ENCODE data around the gene ZNF33A. TPM values are rescaled to one million over a fixed set of nuclear protein-coding genes. Genes with fewer than 3 reads are reported as not detected.
"Not testable (repeated sequence)": the region's sequence is repeated elsewhere in the genome, so short reads cannot be mapped to it uniquely, and the experiment has no call there.

Gene ZNF33A
- total RNA-seq, result 10 to 100 TPM; 18.5 to 21.9 TPM
- long read RNA-seq, donor 1, partial matches to known transcripts, result 0 of 4 reads
- long read RNA-seq, donor 1, other reads (novel, unspliced or antisense), result 3 of 4 reads
- long read RNA-seq, donor 2, full-length matches to known transcripts, result 4 of 10 reads
- long read RNA-seq, donor 2, partial matches to known transcripts, result 0 of 10 reads
- long read RNA-seq, donor 2, other reads (novel, unspliced or antisense), result 6 of 10 reads

DNA sequence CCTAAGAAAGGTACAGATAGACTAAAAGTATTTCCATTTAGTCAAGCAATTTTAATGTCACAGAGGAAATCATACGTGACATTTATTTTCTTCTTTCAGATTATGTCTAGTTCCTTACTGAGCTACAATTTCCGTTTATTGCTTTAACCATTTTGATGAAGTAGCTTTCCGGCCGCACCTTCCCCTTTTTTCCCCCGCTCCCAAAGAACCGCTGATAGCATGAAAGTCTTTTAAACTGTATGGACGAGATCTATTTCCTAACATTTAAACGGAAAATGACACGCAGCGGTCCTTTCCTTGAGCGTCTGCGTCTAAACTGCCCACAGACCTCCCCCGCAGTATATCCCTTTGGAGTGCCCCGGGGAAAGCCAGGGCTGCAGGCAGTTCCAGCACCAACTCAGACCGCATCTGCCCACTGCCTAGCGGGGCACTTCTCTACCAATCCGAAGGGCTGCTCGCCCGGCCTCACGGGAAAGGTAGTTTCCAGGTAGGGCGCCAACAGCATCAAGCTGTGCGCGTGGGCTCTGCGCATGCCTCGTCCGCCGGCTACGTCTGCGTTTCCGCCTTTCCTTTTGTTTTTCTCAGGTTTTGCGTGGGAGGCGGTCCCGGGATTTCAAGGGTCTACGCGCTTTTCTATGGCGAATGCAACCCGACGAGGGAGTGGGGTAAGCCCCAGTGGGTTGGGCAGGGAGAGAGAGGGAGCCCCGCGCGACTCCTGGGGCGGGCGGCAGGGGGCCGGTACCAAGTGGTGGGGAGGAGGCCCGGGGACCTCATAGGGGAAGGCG is at the start of gene ZNF33A:
Gene ZNF33A, plus strand, starts transcription at position 557 of the 785 bp plus-strand sequence. CDS start 1,667 bp downstream, outside the sequence.
- peak; percentile 96 for DNase-seq (ENCODE audit: low spot score)
- intact Hi-C loops (cut with DNase I), result no loop called here

DNA sequence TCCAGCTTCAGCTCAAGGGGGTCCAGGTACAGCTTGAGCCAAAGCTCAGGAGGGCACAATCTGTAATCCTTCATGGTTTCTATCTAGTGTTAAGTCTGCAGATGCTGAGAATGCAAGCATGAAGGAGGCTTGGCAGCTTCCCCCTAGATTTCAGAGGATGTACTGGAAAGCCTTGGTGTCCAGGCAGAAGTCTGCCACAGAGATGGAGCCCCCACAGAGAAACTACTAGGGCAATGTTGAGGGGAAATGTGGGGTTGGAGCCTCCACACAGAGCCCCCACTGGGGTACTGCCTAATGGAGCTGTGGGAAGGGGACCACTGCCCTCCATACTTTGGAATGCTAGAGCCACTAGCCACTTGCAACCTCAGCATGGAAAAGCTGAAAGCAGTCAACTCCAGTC is 45.5 kb upstream of the ZNF33A start:
- intact Hi-C loops (cut with DNase I), result no loop called here
- no peak for DNase-seq (ENCODE audit: low spot score)

DNA sequence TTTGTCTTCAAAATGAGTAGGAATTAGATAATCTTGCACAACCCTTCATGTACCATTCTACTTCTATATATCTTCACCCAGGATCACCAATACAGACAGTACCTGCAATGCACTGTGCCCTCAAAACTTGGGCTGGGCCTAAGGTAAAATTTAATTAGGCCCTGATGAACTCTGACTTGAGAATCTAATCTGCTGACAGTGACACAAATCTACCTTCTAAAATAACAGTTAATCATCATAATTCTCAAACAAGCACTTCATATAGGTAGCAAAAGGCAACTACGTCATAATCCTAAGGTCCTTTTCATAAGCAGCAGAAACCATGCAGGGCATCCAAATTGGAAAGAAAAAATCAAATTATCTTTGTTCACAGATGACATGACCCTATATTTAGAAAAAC is 38.1 kb upstream of the ZNF33A start:
- intact Hi-C loops (cut with DNase I), result no loop called here

DNA sequence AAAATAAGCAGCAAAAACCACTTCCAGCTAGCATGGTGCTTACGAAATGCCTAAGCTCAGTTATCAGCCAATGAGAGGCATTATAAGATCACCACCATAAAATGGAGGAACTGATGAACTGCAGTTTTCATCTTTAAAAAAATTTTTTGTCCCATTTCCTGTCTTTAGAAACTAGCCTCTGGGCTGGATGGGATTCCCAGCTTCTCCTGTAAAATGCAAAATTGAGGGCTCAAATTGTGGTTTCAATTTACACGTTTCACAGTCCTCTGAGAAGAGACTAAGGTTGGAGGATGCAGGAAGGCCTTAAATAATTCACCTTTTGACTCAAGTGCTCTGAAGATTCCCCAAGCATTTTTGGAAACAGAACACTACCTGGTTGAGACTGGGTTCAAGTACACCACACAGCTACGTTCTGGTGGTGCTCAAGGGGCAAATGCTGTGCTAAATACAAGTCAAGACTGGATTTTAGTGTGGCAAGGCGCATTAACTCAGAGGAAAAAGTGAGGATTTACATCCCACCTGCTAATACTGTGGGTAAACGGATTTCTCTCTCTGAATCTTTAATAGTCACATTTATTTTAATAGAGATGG is 35.0 kb upstream of the ZNF33A start:
- DNase-seq (ENCODE audit: low spot score), result no peak
- intact Hi-C loops (cut with DNase I), result no loop called here

More for the DNA sequence above, 38.1 kb upstream of the ZNF33A start:
- DNase-seq (ENCODE audit: low spot score), result no peak

DNA sequence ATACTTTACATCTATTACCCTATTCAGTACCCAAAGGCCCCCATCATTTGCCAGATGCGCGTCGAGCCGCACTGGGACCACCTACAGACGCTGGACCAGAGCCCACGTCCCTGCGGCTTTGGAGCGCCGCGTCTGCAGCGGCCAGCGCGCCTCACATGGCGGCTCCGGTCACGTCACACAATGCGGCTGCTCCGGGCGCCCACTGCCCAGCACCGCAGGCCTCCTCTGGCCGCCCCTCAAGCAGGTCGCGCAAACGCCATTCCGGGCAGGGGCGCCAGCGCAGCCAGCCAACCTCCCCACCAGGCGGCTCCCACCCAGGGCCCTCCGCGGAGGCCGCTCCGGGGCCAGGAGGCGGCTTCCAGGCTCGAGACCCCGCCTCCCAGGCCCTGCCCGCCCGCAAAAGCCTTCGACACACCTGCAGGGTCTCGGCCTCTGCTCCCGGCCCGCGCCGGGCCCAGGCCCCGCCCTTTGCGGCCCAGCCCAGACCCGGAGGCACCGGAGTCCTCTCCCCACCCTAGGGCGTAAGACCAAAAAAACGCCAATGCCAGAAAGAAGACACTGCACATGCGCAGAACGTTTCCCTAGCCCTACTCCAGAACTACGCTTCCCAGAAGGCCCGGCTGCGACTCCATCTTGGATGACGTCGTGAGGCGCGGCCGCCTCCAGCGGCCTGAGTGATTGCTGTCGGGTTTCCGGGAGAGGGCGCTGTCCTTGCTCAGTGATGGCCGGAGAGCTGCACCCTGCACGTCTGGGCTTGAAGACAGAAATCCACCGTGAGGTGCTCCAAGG is 34.2 kb upstream of the ZNF33A start, which contains the start of gene ZNF25:
Gene ZNF25, minus strand, starts transcription at position 557 of the 789 bp plus-strand sequence. CDS start 4,925 bp downstream, outside the sequence.
- DNase-seq (ENCODE audit: low spot score), result peak; percentile 99
- intact Hi-C loops (cut with DNase I), result no loop called here

DNA sequence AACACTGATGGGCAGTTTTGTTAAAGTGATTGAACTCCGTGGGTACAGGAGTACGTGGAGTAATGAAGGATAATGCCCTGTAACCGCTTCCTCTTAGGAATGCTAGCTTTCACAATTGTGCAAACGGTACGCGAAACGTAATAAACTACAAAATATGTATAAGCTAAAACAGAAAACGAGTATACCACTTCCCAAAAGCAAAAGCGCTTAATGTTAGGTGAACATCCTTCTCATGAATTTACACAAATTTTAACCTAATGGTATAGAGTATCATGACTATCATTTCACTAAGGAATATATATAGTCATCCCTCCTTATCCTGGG is 33.6 kb upstream of the ZNF33A start:
- intact Hi-C loops (cut with DNase I), result no loop called here
- DNase-seq (ENCODE audit: low spot score), result no peak

DNA sequence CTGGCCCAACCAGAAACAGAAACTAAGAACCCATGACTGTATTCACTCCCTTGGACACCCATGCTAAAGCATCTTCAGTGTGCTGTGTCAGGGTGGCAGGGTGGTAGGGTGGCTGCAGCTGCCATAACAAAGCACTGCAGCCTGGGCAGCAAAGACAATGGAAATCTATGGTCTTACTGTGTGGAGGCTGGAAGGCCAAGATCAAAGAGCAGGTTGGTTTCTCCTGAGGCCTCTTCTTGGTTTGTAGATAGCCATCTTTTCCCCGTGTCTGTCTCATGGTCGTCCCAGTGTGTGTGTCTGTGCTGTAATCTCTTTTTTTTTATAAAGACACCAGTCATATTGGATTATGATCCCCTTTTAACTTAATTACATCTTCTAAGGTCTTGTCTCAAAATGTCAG is 18.8 kb upstream of the ZNF33A start:
- intact Hi-C loops (cut with DNase I), result no loop called here
- DNase-seq (ENCODE audit: low spot score), result no peak

DNA sequence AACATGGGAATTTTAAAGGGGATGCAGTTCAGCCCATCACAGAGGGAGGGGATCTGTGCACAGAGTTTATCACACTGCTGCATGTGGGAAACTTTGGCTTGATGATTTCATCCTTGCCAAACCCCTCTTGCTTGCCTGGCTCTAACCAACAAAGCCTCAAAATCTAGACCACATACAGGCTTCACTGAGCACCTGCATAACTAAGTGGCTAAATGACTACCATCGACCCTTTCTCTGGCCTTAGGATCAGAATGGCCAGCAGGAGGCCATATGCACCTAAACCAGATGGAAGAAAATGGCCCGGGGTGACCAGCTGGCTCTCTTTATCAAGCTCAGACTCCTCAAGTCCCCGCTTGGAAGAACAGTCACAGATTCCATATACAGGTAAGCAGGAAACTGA is 18.4 kb upstream of the ZNF33A start:
- DNase-seq (ENCODE audit: low spot score), result no peak
- intact Hi-C loops (cut with DNase I), result no loop called here

DNA sequence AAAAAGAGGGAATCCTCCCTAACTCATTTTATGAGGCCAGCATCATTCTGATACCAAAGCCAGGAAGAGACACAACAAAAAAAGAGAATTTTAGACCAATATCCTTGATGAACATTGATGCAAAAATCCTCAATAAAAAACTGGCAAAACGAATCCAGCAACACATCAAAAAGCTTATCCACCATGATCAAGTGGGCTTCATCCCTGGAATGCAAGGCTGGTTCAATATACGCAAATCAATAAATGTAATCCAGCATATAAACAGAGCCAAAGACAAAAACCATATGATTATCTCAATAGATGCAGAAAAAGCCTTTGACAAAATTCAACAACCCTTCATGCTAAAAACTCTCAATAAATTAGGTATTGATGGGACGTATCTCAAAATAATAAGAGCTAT is 11.6 kb upstream of the ZNF33A start:
- DNase-seq (ENCODE audit: low spot score); intact Hi-C loops (cut with DNase I): not testable (repeated sequence)

DNA sequence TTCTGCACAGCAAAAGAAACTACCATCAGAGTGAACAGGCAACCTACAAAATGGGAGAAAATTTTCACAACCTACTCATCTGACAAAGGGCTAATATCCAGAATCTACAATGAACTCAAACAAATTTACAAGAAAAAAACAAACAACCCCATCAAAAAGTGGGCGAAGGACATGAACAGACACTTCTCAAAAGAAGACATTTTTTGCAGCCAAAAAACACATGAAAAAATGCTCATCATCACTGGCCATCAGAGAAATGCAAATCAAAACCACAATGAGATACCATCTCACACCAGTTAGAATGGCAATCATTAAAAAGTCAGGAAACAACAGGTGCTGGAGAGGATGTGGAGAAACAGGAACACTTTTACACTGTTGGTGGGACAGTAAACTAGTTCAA is 10.0 kb upstream of the ZNF33A start:
- not testable (repeated sequence) for DNase-seq (ENCODE audit: low spot score)

DNA sequence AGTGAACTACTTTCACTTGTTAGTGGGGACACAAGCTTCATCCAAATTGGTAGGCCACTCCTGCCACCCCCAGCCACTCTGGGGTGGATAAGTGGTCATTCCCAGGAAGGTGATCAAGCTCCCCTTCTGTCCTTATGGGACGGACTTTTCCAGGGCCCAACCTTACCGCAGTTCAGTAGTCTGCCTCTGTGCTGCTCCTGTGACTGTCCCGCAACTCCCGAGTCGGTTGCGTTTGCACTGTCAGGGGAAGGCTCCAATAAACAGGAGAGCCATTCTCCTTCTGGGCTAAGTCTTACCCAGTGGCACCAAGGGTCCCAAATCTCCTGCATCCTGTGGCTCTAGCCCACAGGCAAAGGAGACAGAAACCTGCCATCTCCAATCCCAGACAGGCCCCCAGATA is 7.4 kb upstream of the ZNF33A start:
- intact Hi-C loops (cut with DNase I), result no loop called here
- DNase-seq (ENCODE audit: low spot score), result no peak

More for the DNA sequence above, 10.0 kb upstream of the ZNF33A start:
- intact Hi-C loops (cut with DNase I), result not testable (repeated sequence)

DNA sequence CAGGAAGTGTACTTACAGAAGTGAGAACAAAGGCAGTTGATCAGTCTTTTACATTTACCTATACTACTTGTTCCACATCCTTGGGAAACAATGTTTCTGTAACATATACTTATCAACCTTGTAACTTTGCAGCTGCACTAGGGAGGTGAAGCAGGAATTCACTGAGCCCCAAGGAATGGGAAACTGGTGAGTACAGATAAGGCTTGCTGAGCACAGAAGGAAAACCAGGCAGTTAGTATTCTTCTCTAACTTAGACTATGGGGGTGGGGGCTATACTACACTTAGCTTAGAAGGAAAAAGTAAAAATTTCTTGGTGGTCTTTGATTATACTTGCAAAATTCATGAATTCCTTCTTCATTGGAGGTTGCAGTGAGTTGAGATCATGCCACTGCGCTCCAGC is 6.9 kb upstream of the ZNF33A start:
- intact Hi-C loops (cut with DNase I), result no loop called here
- no peak for DNase-seq (ENCODE audit: low spot score)

DNA sequence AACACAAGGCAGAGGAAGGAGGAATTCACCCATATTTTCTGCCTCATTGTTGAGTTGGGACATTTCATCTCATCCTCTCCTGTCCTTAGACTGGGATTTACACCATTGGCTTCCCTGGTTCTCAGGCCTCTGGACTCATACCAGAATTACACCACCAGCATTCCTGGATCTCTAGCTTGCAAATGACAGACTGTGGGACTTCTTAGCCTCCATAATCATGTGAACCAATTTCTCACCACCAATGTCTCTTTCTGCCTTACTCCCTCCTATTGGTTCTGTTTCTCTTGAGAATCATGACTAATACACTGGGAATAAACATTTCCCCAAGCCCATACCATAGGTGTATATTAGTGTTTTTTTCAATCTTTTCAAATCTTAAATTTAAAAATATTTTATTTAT is 2.9 kb upstream of the ZNF33A start:
- intact Hi-C loops (cut with DNase I), result no loop called here
- DNase-seq (ENCODE audit: low spot score), result no peak

DNA sequence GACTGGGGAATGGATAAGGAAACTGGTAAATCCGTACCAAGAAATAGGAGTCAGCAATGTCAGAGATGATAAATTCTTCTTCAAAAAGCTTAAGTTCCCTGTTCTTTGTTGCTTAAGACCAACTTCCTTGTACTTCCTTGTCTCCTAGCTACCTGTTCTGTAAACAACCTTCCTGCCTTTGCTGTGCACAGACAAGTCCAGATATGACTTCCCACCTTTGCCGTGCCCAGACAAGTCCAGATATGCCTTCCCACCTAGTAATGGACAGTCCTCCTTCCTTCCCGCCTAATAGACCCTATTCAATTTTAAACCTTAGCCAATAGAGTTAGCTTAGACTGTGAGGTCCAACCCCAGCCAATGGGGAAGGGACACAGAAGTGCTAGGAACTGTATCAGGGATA is 2.5 kb upstream of the ZNF33A start:
- intact Hi-C loops (cut with DNase I), result no loop called here
- no peak for DNase-seq (ENCODE audit: low spot score)

DNA sequence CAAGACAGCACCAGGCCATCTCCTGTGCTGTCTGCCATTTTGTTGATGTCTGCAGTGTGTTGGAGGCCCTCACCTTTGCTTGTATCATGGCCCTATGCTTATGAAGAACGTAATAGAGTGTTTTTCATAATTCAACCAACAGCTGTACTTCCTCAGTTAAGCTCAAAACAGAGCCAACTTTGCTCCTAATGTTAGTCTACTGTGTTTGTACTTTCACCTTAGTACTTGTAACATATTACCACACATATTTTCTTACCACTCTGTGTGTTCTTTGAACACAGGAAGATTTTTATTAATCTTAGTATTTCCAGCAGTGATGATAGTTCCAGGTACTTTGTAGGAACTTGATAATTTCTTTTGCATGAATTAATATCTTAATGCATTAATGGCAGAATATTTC is 5.9 kb downstream of the ZNF33A start:
- intact Hi-C loops (cut with DNase I), result no loop called here
- DNase-seq (ENCODE audit: low spot score), result no peak

DNA sequence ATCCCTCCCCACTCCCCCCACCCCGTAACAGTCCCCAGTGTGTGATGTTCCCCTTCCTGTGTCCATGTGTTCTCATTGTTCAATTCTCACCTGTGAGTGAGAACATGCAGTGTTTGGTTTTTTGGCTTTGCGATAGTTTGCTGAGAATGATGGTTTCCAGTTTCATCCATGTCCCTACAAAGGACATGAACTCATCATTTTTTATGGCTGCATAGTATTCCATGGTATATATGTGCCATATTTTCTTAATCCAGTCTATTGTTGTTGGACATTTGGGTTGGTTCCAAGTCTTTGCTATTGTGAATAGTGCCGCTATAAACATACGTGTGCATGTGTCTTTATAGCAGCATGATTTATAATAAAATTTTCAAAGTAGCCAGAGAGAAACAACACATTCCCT is 8.6 kb downstream of the ZNF33A start:
- intact Hi-C loops (cut with DNase I); DNase-seq (ENCODE audit: low spot score): not testable (repeated sequence)

DNA sequence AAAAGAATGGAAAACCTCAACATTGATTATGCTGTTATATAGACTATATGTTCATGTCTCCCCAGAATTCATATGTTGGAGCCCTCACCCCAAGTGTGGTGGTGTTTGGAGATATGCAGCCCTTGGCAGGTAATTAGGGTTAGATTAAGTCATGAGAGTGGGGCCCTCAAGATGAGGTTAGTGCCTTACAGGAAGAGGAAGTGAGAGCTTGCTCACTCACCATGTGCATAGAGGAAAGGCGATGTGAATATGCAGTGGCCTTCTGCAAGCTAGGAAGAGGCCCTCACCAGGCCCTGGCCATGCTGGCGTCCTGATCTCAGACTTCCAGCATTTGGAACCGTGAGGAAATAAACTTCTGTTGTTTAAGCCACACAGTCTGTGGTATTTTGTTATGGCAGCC is 14.8 kb downstream of the ZNF33A start:
- intact Hi-C loops (cut with DNase I), result no loop called here
- DNase-seq (ENCODE audit: low spot score), result no peak

DNA sequence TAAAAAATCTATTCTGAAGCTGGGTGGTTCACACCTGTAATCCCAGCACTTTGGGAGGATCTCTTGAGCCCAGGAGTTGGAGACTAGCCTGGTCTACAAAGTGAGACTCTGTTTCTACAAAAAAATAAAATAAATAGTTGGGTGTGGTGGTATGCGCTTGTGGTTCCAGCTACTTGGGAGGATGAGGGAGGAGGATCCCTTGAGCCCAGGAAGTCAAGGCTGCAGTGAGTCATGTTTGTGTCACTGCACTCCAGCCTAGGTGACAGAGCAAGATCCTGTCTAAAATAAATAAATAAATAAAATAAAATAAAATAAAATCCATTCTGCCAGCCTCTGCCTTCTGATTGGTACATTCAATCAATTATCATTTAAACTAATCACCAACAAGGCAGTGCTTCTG is 17.5 kb downstream of the ZNF33A start:
- intact Hi-C loops (cut with DNase I), result no loop called here

DNA sequence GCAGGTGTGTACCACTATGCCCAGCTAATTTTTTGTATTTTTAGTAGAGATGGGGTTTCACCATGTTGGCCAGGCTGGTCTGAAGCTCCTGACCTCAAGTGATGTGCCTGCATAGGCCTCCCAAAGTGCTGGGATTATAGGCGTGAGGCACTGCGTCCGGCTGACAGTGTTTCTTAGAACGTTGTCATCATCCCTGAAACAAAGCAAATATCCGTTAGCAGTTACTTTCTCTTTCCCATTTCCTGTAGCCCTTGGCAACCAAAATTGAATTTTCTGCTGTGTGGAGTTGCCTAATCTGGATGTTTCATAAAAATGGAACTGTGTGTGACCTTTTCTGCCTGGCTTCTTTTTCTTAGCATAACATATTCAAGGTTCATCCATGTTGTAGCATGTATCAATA is 22.4 kb downstream of the ZNF33A start:
- DNase-seq (ENCODE audit: low spot score), result peak; percentile 64
- intact Hi-C loops (cut with DNase I), result no loop called here

More for the DNA sequence above, 17.5 kb downstream of the ZNF33A start:
- no peak for DNase-seq (ENCODE audit: low spot score)

Measured in posterior vena cava (tissue), 2 donors.